NOMO-1 treated with dmso at 0.1 percent for 144 hours (cell line): ENCODE measurements around the gene PACRG.

ENCODE experiments used
- DNase-seq: peaks from one replicate; lab custom pipeline; 2025; ENCODE audit not compliant: unreplicated experiment; lab: John Stamatoyannopoulos, UW

Gene PACRG

DNA sequence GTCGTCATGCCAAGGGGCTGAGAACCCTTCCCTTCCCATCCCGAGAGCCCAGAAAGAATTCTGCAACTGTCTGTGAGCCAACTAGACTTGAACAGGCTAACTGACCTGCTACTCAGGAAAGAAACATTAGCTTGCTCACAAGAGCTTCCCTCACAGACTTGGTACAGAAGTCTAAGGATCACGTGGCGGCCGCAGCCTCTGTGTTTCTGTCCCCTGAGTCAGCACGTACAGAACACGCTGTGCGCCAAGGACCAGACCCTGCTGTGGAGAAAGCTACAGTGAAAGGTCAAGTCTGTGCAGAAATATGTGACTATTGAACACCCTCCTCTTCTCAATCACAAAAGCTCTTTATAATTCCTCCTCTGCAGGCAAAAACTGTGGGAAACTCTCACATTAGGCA lies 535.4 kb downstream of the PACRG start:
- DNase-seq = no peak

DNA sequence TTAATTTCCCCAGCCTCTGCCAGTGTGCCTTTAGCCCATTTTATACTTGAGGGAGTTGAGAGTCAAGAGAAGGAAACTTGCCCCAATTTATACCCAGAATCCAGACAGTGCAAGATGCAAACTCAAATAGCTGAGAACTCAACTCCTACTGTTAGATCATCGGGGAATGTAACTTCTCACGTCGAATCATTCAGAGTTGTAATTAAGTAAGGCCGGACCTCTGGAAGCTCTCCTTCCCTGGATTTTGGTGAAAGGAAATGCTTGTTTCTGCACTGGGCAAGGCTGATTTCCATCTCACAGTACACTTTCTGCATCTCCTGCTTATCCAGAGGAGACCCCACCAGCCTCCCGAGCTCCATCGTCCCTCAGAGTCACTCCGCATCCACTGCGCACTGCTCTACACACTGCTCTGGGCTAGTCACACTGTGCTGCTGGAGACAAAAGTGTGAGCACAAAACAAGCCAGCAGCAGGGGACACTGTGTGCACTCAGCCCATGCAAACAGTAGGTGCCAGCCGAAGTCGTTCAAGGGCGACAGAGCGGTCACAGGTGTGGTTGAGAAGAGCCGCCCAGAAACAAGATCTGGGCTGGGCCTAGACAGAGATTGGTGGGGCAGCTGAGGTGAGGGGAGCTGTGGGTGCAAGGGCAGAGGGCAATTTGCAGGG lies 536.4 kb downstream of the PACRG start:
- DNase-seq = no peak

DNA sequence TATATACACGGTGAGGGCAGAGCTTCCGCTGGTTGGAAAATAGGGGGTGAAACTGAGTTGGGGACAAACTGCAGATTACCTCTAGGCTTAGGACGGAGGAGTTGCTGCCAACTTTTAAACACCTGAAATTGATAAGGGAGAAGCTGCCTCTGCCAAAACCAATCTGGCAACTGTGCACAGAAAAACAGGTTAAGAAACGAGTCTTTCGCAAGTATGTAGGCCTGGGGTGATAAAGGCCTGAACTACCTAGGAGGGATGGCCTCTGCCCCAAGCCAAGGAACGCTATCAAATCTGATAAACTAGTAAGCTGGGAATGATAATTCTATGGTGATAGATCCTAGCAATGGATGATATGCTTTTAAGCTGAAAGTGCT lies 536.9 kb downstream of the PACRG start:
- no peak for DNase-seq

DNA sequence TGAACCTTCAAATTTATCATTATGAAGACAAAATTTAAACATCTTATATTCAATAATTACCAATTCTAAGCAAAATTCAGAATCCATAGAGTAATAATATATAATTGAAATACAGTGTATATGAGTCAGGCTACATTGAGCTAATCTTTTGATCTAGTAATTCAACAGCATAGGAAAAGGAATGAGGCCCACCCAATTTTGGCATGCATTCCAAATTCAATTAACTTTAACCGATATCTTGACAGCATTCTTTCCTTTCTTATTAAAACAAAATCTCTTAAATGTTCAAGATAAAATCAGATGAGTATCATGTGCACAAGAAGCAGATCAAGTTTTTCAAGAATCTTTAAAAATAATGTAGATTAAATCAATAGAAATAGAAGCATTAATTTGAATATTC lies 553.9 kb downstream of the PACRG start:
- no peak for DNase-seq

- no peak for DNase-seq
These were observed 554.9 kb downstream of the PACRG start for GRCh38 chr6:163282672-163283071.

DNA sequence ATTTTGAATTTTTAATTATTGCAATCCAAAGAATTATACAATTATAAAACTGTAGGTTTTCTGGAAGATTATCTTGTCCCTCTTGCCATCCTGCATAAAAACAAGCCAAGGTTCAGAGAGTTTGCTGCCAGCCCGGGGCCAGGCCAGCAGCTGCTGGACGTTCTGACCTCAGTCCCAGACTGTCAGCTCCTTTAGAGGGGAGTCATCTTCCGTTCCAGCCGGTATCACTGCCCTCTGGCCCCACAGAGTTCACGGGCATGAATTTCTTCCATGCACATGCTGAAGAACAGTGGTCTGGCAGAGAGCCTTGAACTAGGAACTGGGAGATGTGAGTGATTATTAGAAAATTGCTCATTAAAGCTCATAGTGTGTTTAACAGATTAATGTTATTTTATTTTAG lies 556.4 kb downstream of the PACRG start:
- DNase-seq = no peak

GRCh38 chr6:163285691-163286090 lies 557.9 kb downstream of the PACRG start:
- no peak for DNase-seq

DNA sequence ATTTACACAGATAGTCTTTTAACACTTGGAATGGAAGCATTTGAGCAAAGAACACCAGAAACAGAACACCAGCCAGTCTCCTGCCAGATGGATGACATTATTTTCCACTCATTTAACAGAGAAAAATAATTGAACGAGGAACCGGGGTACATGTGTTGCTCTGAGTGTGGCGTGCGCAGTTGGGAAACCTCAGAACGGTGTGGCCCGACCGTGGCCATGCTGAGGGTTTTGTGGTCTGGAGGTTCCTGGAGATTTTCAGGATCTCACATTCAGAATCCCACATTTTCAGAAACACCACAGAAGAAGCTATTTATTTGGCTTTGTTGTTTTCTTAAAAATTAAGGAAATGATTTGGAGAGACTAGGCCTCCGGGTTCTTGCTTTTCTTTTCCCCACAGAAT lies 559.9 kb downstream of the PACRG start:
- DNase-seq = no peak

DNA sequence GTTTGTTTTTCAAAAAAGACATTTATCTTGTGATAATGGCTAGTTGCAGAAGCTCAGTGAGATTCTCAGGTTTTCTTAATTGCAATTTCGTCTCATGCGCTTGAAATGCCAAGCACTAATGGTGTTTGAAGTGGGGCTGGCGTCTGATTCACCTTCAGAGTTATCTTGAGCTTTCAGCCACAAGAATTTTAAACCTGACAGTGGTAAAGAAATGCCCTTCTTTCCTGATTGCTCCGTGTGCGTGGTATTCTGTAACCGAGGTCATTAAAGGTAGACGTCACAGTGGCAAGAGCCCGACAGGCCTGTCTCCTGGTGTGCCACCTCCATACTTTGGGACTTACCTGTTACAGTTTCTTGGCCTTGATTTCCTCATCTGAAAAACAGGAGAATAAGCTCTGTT lies 560.3 kb downstream of the PACRG start:
- no peak for DNase-seq

- no peak for DNase-seq
These were observed 561.1 kb downstream of the PACRG start for GRCh38 chr6:163288915-163289314.

DNA sequence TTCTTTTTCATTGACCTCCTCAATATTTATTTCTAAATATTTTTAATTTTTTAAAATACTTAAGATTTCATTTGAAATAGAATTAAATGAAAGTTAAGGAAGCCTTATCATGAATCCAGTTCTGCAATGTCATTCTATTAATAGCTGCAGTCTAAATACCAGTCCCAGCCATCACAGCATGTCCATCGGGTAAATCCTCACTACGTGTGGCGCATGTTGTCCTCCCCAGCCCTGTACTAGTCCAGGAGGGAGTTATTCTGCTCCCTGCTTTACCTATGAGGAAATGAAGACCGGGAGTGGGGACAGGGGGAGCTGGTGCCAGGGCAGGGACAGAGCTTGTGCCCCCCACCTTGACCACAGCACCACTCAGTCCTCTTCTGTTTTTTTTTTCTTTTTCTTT lies 561.7 kb downstream of the PACRG start:
- DNase-seq = no peak

GRCh38 chr6:163290545-163291274 lies 562.9 kb downstream of the PACRG start:
- no peak for DNase-seq

- DNase-seq = no peak
These were observed 563.8 kb downstream of the PACRG start for GRCh38 chr6:163291622-163292021.

DNA sequence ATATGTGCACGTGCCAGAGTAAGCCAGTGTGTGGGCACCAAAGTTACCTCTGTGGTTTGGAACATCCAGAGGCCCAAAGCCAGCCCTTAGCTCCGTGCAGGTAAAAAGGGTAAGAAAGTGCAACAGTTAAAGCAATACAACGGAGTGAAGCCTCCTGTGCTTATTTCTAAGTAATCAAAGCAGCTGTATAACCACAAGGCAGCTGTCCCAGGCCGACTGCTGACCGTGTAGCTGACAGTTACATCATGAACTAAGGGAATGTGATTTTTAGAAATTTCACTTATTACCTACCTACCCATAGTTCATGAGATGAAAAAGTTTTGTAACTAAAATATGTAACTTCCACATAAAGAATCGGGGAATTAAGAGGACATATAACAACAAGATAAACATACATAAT lies 565.5 kb downstream of the PACRG start:
- DNase-seq = no peak

GRCh38 chr6:163294734-163295133 lies 567.0 kb downstream of the PACRG start:
- DNase-seq = no peak

- DNase-seq = no peak
These were observed 569.2 kb downstream of the PACRG start for GRCh38 chr6:163296835-163297519.

GRCh38 chr6:163298079-163298830 lies 570.5 kb downstream of the PACRG start:
- DNase-seq = no peak

GRCh38 chr6:163300838-163301237 lies 573.1 kb downstream of the PACRG start:
- no peak for DNase-seq

GRCh38 chr6:163301726-163302635 lies 574.2 kb downstream of the PACRG start:
- DNase-seq = no peak

- no peak for DNase-seq
These were observed 575.0 kb downstream of the PACRG start for GRCh38 chr6:163302747-163303146.

- no peak for DNase-seq
These were observed 578.2 kb downstream of the PACRG start for GRCh38 chr6:163306000-163306399.
